HG02759 (cell line): ENCODE measurements around the gene RBM8A.
"Not testable (repeated sequence)": the region's sequence is repeated elsewhere in the genome, so short reads cannot be mapped to it uniquely, and the experiment has no call there.

Experiments used
- ATAC-seq: cut with Tn5 transposase; IDR thresholded peaks from one replicate; pipeline ENCODE4 v1.9.1; 2021; ENCODE audit warnings: mild to moderate bottlenecking, moderate library complexity; ENCODE audit not compliant: unreplicated experiment

Gene RBM8A

DNA sequence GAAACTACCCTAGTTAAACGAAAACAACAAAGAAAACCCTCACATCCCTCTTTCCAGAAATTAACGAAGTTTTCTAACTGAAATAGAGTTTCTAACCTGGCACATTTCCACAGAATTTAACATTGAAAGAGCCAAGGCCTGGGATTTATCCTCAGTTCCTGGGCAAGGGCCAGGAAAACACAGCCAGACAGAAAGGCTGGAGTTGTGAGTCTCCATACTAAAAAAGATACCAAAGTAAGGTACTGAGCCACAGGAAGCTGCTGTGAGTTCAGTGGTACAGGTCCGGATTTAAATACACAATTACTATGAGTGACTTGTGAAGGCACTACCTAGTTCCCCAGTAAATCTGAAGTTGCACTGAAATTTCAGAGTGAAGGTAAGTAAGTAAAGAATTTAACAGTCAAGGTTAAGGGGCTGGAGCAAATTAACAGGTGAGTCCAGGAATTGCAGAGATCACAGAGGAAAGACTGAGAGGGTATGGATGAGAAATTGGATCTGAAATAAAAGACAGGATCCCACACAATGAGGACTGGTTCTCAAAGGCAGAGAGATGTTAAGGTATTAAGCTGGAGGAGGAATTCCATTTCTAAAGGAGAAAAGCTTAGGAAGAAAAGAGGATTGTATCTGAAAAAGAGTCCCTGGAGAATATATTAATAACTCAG, 29.6 kb upstream of the RBM8A start:
- no peak for ATAC-seq

DNA sequence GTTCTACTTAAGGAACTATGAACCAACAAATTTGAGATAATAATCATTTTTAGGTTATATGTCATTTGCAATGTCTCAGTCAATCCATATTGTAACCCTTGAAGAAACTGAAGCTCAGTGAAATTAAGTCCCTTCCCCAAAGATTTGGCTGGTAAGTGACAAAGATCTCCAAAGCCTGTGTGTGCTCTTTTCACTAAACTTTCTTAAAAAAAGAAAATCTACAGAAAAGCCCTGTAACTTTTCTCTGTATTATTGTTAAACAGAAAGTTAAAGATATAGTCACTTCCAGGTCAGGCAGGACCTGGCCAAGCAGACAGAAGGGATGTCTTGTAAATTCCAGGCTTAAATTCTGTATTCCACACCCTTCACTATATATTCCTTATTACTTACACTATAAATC, 29.1 kb upstream of the RBM8A start:
- no peak for ATAC-seq

DNA sequence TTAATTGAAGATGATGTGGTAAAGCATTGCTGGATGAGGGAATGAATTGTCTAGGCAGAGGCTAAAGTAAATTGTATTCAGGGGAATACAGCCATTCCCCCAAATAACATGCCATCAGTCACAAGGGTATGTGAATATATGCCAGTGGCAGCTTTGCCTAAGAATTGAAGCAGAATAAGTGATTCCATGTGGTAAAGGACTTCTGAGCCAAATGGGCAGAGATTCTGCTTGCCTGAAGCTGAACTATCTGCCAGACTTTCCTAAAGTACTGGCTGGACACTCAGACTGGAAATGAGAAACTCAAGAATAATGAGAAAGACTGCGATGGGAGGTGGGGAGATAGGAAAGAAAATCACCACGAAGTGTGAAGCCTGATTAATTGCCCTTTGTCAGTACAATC, 28.2 kb upstream of the RBM8A start:
- no peak for ATAC-seq

DNA sequence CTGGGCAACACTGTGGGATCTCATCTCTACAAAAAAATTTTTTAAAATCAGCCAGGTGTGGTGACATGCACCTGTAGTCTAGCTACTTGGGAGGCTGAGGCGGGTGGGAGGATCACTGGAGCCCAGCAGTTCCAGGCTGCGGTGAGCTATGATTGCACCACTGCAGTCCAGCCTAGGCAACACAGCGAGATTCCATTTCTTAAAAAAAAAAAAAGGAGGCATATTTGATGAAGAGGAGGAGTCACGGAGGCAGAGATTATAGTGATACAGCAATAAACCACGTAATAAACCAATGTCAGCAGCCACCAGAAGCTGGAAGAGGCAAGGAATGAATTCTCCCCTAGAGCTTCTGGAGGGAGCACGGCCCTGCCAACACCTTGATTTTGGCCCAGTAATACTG, 26.6 kb upstream of the RBM8A start:
- no peak for ATAC-seq

DNA sequence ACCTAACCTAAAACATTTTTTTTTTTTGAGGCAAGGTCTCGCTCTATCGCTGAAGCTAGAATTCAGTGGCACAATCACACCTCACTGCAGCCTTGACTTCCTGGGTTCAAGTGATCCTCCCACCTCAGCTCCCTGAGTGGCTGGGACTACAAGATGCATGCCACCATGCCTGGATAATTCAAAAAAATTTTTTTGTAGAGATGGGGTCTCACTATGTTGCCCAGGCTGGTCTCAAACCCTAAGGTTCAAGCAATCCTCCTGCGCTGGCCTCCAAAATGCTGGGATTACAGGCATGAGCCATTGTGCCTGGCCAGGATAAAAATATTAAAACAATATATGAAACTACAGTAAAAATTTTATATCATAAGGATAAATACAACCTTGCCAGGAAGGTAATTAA, 25.6 kb upstream of the RBM8A start:
- no peak for ATAC-seq

DNA sequence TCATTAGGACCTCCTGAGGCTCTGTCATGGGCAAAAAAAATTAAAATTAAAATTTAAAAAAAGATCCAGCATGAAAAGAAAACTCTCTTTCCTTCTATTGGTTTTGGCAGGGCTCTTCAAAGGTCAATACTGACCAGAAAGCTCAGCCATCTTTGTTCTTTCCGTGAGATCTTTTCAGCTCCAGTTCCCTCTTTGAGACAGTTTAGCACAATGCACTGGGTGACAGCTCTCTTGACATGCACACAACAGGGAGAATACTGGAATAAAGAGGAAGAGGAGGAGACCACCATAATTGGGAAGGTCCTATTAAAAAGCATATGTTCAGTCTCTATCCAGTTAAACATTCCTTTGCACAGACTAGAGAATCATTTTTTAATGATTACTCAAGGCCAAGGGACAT, 24.2 kb upstream of the RBM8A start:
- ATAC-seq = no peak

DNA sequence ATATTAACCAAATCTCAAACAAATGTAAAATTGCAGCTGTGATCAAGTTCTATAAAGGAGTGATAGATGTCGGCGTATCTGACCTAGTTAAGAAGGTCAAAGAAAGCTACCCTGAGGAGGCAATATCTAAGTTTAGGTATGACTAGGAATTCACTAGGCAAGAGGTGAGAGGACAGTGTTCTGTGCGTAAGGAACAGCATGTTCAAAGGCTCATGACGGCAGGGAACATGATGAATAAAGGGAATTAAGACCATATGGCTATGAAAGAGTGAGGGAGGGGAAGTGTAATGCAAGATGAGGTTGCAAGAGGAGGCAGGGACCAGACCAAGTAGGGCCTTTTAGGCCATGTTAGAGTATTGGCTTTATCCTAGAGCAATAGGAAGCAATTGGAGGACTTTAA, 21.9 kb upstream of the RBM8A start:
- no peak for ATAC-seq

DNA sequence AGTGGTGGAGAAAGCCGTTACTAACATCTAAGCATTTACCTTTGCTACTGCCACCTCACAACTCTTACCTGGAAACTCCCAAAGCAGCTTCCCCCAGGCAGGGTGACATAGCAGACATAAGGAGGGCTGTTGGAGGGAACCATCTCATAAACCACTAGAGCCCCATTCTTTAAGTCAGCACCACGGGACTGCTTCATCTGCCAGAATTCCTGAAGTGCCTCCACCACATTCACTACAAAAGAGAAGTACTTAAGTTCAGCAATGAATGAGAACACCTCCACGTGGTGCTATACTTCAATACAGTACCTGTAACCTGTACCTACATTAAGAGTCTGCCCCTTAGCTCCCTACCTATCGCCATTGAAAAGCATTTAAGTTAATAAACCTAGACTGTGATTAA, 20.3 kb upstream of the RBM8A start:
- no peak for ATAC-seq

DNA sequence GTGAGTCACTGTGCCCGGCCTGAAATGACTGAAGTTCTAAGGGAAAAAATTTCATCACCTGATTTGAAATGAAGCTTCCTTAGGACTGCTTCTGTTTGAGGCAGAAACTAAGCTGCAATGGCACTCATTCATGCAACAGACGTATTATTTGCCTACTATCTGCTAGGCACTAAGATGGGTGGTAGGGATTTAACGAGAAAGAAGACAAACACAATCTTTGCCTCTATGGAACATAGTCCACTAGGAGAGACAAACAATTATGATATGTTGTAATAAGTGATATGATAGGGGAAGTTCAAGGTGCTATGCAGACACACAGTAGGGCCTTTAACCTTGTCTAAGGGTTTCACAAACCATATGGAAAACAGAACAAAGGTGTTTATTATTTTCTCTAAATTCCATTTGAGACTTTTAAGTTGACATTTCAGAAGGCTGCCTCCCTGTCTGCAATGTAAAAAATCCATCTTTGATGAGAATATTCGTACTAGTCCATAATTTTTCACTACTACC, 19.2 kb upstream of the RBM8A start:
- ATAC-seq = no peak

DNA sequence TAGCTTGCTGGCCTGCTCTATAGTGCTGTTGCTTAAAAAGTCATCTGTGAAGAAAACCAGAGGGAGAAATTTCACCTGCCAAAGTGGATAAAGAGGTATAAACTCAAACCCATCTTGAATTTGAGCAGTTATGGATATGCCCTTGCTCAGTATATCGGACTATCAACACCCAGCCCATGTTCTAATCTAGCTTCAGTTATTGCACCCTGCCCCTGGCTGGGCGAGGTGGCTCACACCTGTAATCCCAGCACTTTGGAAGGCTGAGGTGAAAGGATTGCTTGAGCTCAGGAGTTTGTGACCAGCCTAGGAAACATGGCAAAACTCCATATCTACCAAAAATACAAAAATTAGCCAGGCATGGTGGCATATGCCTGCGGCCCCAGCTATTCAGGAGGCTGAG, 17.2 kb upstream of the RBM8A start:
- ATAC-seq = no peak

DNA sequence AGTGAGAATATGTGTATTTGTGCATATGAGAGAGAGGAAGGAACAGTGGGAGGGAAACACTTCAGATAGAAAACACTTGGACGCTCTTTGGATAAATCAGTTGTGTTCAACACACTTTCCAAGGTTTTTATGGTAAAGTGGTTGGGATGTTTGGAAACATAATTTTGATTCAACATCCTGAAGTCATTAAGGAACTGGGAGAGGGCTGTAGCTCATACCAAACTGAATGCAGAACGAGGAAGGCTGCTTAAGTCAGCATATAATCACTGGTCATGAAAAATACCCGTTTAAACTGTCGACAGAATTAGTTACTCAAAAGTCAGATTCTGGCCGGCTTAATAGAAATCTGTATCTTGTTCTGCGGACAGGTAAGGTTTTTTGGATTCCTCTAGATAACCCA, 15.6 kb upstream of the RBM8A start:
- ATAC-seq = no peak

DNA sequence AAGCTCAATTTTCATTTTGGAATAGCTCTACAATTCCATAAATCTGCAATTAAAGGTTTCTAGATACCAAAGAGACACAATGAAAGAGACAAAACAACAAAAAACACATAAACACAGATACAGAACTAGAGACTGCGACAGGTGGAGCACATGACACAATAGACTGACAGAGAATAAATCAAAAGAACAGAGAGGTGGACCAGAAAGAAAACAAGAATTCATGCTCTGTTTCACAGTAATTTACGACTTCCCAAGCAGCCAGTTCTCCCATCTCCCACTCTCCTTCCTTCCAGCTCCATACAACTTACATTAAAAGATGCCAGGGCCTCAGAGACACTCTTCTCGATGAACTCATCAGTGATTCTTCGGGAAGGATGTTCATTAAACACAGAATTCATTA, 15.1 kb upstream of the RBM8A start:
- ATAC-seq = no peak

DNA sequence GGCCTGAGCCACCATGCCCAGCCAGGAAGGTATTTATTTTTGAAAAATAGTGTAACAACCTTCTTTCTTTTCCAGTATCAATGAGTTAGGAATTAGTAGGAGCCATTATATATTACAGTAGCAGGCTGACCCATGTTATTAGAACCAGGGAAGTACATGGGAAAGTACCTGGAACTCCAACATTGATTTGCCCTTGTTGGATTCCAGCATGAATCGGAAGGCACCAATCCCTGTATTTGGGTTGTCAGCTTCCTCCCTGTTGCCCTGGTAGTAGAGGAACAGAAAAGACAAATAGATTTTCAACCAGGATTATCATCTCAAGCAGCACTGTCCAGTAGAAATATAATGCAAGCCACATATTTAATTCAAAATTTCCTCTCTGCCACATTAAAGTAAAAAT, 10.2 kb upstream of the RBM8A start:
- no peak for ATAC-seq

DNA sequence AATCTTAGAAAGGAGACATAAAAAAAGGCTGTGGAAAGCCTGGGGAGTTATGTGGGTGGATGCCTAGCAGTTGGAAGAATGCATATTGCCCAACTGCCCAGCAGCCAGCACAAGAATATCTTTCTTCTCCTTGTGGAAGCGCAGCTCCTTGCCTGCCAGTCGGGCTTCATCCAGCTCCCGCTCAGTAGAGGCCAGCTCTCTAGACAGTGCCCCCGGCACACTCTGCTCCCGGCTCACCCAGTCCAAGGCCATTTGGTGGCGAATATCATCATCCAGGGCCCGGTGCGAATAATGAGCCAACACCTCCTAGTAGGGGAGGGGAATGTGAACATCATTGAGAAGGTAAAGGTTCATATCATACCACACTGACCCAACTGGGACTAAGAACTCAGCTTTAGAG, 9.0 kb upstream of the RBM8A start:
- no peak for ATAC-seq

DNA sequence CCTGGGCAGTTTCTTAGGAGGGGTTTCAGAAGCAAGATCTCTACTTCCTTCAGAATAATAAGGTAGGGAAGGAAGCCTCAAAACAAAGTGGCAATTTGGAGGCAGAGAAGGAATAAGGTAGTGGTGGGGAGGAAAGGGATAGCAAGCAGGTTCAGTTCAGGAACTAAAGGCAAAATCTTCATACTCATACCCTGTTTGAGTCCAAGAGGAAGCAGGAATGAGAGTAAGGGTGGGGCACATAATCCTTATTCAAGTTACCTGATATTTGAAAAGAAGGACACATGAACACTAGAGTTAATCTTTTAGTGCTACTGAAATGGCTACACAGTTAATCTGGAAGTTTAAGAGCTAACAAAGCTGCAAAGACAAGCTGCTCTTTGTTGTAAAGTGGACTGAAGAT, 8.4 kb upstream of the RBM8A start:
- no peak for ATAC-seq

DNA sequence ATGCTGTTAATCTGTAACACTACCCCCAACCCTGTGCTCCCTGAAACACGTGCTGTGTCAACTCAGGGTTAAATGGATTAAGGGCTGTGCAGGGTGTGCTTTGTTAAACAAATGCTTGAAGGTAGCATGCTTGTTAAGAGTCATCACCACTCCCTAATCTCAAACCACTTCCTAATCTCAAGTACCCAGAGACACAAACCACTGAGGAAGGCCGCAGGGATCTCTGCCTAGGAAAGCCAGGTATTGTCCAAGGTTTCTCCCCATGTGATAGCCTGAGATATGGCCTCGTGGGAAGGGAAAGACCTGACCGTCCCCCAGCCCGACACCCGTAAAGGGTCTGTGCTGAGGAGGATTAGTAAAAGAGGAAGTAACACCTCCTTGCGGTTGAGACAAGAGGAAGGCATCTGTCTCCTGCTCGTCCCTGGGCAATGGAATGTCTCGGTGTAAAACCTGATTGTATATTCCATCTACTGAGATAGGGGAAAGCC, 5.3 kb upstream of the RBM8A start:
- not testable (repeated sequence) for ATAC-seq

DNA sequence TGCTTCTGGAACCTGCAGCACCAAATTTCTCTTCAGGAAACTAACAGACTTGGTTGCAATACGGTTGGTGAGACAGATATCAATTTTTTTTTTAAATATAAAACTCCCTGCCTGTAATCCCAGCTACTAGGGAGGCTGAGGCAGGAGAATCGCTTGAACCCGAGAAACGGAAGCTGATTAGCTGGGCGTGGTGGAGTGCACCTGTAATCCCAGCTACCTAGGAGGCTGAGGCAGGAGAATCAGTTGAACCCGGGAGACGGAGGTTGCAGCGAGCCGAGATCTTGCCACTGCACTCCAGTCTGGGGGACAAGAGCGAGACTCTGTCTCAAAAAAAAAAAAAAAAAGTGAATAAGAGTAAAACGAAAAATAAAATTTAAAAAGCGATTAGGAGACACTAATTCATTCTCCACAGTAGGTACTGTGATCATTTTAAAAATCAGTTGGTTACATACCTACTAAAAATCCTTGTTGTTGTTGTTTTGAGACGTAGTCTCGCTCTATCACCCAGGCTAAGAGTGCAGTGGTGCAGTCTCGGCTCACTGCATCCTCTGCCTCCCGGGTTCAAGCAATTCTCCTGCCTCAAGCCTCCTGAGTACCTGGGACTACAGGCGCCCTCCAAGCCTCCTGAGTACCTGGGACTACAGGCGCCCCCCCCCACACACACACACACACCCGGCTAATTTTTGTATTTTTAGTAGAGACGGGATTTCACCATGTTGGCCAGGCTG, 796 bp upstream of the RBM8A start:
- ATAC-seq = no peak

DNA sequence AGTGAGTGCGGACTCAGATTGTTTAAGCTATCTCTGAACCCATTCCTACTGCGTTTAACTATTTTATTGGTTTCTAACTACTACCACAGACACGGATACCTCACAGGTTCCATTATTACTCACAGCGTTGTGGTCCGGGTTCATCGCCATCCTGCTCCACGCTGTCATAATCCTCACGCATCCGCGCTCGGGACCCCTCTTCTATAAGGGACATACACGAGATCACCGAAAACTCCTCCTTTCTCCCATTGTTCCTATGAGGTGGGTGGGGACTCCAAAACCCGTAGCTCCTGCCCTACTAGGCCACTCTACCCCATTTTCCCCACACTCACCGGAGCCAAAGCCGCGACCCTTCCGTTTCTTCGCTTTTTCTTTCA, 610 bp downstream of the RBM8A start:
- no peak for ATAC-seq

DNA sequence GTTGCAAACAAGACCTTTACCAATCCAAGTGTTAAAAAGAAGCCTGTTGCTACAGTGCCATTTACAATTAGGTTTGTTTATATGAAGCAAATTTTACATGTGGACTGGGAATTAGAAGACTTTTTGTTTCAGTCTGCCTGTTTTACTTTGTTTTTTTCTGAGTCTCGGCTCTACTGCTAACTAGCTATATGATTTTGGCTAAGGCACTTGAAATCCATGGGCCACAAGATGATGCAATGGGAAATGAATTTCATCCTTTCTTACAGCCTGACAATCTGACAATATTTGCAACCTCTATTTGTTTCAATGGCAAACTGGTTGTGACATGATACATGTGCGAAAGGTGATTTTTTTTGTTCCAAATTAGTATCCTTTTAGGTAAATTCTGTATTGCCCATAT, 5.0 kb downstream of the RBM8A start:
- ATAC-seq = no peak

DNA sequence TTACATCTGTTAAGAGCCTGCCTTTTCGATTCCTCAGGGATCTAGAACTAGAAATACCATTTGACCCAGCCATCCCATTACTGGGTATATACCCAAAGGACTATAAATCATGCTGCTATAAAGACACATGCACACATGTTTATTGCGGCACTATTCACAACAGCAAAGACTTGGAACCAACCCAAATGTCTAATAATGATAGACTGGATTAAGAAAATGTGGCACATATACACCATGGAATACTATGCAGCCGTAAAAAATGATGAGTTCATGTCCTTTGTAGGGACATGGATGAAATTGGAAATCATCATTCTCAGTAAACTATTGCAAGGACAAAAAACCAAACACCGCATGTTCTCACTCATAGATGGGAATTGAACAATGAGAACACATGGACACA, 7.0 kb downstream of the RBM8A start:
- ATAC-seq = not testable (repeated sequence)

DNA sequence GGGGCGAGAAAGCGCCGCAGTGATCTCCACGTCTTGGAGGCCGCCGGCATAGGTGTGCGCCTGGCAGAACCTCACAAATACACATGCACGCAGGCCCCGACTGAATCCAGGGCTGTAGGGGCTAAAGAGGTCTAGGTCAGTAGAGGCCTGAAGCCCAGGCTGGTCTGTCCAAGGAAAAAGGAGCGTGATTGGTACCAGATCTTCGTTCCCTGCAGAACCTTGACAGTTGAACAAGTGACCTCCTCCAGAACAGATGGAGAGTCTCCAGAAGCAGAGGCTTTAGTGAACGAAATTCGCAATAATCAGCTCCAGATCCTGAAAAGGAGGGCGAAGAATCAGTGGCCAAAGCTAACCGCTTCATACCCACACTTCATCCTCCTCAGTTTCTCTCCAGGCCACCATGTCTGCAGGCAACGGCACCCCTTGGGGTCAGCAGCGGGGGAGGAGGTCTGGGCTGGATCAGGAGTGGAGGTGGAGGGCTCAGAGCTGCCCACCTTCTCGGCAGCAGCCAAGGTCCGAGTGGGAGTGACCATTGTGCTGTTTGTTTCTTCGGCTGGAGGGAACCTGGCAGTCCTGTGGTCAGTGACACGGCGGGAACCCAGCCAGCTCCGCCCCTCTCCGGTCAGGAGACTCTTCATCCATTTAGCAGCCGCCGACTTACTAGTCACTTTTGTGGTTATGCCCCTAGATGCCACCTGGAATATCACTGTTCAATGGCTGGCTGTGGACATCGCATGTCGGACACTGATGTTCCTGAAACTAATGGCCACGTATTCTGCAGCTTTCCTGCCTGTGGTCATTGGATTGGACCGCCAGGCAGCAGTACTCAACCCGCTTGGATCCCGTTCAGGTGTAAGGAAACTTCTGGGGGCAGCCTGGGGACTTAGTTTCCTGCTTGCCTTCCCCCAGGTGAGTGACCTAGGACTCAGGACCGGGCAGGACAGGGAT, 8.0 kb downstream of the RBM8A start:
- peak; percentile 13 for ATAC-seq
